HL-60 (cell line): Measurements from ENCODE around the gene CASP5.

Experiments used
- GABPA ChIP-seq: IDR thresholded peaks from 2 replicates; pipeline ENCODE4 v1.6.1; 2012; ENCODE audit warnings: low read depth
- POLR2AphosphoS5 ChIP-seq: IDR thresholded peaks from 2 replicates; pipeline ENCODE4 v1.6.1; 2012; ENCODE audit warnings: low read depth
- TF ChIP-seq, protein P1 (sequence below): IDR thresholded peaks from one replicate; pipeline ENCODE4 v1.5.1; 2011; ENCODE audit warnings: low read length, control low read depth, inconsistent platforms; ENCODE audit not compliant: insufficient read depth
- TF ChIP-seq, protein P2 (sequence below): IDR thresholded peaks from 2 replicates; pipeline ENCODE4 v1.6.1; 2012; ENCODE audit warnings: low read depth; ENCODE audit not compliant: insufficient replicate concordance

- TF ChIP-seq, protein P1, sequence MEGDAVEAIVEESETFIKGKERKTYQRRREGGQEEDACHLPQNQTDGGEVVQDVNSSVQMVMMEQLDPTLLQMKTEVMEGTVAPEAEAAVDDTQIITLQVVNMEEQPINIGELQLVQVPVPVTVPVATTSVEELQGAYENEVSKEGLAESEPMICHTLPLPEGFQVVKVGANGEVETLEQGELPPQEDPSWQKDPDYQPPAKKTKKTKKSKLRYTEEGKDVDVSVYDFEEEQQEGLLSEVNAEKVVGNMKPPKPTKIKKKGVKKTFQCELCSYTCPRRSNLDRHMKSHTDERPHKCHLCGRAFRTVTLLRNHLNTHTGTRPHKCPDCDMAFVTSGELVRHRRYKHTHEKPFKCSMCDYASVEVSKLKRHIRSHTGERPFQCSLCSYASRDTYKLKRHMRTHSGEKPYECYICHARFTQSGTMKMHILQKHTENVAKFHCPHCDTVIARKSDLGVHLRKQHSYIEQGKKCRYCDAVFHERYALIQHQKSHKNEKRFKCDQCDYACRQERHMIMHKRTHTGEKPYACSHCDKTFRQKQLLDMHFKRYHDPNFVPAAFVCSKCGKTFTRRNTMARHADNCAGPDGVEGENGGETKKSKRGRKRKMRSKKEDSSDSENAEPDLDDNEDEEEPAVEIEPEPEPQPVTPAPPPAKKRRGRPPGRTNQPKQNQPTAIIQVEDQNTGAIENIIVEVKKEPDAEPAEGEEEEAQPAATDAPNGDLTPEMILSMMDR, result no peak
- TF ChIP-seq GABPA, result no peak
- TF ChIP-seq POLR2AphosphoS5, result no peak
- TF ChIP-seq, protein P2, sequence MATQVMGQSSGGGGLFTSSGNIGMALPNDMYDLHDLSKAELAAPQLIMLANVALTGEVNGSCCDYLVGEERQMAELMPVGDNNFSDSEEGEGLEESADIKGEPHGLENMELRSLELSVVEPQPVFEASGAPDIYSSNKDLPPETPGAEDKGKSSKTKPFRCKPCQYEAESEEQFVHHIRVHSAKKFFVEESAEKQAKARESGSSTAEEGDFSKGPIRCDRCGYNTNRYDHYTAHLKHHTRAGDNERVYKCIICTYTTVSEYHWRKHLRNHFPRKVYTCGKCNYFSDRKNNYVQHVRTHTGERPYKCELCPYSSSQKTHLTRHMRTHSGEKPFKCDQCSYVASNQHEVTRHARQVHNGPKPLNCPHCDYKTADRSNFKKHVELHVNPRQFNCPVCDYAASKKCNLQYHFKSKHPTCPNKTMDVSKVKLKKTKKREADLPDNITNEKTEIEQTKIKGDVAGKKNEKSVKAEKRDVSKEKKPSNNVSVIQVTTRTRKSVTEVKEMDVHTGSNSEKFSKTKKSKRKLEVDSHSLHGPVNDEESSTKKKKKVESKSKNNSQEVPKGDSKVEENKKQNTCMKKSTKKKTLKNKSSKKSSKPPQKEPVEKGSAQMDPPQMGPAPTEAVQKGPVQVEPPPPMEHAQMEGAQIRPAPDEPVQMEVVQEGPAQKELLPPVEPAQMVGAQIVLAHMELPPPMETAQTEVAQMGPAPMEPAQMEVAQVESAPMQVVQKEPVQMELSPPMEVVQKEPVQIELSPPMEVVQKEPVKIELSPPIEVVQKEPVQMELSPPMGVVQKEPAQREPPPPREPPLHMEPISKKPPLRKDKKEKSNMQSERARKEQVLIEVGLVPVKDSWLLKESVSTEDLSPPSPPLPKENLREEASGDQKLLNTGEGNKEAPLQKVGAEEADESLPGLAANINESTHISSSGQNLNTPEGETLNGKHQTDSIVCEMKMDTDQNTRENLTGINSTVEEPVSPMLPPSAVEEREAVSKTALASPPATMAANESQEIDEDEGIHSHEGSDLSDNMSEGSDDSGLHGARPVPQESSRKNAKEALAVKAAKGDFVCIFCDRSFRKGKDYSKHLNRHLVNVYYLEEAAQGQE, result no peak
Observed at GRCh38 chr11:105033343-105033742, 10.4 kb upstream of the CASP5 start.
